HG02970 (cell line): Measurements from ENCODE around the gene DNAH8.
"Not testable (repeated sequence)": the region's sequence is repeated elsewhere in the genome, so short reads cannot be mapped to it uniquely, and the experiment has no call there.

Experiments
- ATAC-seq: cut with Tn5 transposase; IDR thresholded peaks from one replicate; pipeline ENCODE4 v1.9.1; 2021; ENCODE audit warnings: mild to moderate bottlenecking, moderate library complexity, moderate number of reproducible peaks; ENCODE audit not compliant: unreplicated experiment, low FRiP score

Gene DNAH8

DNA sequence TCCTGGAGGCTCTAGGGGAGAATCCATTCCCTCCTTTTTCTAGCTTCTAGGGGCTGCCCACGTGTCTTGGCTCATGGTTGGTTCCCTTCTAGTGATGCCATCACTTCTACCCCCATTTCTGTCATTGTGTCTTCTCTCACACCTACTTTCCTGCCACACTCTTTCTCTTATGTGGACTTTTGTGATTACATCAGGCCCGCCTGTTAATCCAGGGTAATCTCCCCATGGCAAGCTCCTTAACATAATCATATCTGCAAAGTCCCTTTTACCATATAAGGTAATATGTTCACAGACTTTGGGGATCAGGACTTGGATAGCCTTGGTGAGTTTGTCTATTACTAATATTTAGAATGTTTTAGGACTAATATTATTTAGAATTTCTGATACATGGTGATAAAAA, 111.9 kb downstream of the DNAH8 start:
- no peak for ATAC-seq

DNA sequence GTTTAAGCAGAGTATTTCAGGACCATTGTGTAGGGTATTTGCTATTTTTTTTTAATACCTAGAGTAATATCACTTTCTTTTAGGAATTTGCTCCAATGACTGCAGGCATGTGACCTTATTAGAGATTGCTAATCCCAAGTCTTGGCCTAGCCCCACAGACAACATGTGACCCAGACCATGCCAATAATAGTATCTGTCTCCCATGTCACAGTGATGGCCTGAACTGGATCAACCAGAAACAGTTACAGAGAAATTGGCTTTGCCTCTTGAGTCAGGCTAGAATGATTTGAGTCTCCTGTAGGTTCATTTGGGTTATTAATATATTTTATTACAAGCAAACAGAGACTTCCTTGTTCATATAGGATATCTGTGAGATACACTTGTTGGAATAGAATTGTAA, 116.8 kb downstream of the DNAH8 start:
- ATAC-seq = no peak

GRCh38 chr6:38833320-38833719, 118.2 kb downstream of the DNAH8 start:
- ATAC-seq = no peak

GRCh38 chr6:38836585-38836984, 121.5 kb downstream of the DNAH8 start:
- no peak for ATAC-seq

DNA sequence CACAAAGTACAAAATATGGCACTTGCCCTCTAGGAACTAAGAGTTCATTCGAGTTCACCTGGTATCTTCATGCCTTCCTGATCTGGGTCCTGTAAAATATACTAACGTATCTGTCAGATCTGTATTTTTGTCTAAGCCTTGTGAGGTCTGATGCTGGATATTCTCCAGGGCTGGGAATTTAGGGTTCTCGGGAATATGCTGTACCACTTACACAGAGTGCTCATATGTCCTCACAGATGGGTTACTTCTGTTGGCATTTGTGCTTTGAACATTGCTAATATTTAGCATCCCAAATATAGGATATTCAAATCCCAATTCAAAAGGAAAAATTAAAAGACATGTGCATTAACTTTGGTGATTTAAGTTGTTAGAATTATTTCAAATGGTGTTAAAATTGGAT, 122.0 kb downstream of the DNAH8 start:
- no peak for ATAC-seq

- ATAC-seq = no peak
These were observed 128.7 kb downstream of the DNAH8 start for GRCh38 chr6:38843798-38844197.

- no peak for ATAC-seq
These were observed 130.8 kb downstream of the DNAH8 start for GRCh38 chr6:38845931-38846330.

- ATAC-seq = no peak
These were observed 131.2 kb downstream of the DNAH8 start for GRCh38 chr6:38846361-38846760.

DNA sequence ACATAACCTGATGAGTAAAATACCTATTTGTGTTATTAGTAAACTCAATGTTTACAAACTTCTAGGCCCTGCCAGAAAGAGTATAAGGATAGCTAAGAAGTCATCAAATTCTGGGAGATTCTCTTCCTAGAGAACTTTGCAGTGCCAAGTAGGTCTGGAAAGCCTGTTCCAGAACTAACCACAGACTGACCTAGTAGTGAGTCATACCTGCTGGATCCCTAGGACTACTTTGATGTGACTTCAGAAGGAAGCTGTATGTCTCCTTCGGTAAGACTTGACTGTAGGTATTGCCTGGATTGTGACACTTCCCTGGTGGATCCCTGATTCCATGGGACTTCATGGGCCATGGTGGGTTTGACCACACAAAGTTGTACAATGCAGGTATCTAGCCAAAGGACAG, 131.7 kb downstream of the DNAH8 start:
- ATAC-seq = no peak

DNA sequence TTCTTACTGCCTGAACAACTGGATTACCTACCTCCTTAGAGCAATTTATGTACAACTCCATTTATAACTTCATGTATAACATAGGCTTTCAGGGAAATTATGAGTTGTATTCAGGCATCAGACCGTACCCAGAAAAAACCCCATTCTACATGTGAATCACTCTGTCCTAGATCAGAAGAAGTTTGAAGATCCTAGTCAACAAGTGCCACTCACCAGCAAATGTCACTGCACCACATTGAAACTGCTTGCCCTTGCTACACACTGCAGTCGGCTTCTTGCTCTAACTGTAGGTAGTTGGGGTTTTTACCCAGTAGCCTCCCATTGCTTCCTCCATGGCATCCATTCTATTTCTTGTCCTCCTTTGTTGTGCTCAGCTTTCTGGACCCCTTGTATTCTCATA, 132.4 kb downstream of the DNAH8 start:
- no peak for ATAC-seq

GRCh38 chr6:38848760-38849159, 133.6 kb downstream of the DNAH8 start:
- ATAC-seq = no peak

DNA sequence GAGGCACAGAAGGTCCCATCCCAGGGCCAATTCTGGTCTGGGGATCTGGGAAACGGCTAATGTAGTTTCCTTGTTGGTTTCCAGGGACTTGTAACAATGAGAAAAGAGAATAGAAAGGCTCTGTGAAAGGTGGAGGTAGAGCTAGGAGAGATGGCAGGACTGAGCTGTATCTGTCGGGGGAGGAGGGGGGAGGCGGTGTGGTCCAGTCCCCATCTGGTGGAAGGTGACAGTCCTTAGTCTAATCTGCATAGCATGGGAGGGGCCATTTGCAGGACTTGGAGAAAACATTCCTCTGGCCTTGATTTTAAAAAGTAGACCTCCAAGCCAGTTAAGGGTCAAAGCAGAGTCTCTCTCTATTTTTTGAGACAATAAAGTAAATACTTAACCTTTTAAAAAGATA, 137.1 kb downstream of the DNAH8 start:
- ATAC-seq = no peak

- no peak for ATAC-seq
These were observed 138.1 kb downstream of the DNAH8 start for GRCh38 chr6:38853236-38853635.

- ATAC-seq = no peak
These were observed 141.4 kb downstream of the DNAH8 start for GRCh38 chr6:38856492-38856891.

- ATAC-seq = no peak
These were observed 142.7 kb downstream of the DNAH8 start for GRCh38 chr6:38857815-38858214.

- ATAC-seq = no peak
These were observed 144.9 kb downstream of the DNAH8 start for GRCh38 chr6:38860041-38860440.

GRCh38 chr6:38861926-38862401, 146.9 kb downstream of the DNAH8 start:
- no peak for ATAC-seq

DNA sequence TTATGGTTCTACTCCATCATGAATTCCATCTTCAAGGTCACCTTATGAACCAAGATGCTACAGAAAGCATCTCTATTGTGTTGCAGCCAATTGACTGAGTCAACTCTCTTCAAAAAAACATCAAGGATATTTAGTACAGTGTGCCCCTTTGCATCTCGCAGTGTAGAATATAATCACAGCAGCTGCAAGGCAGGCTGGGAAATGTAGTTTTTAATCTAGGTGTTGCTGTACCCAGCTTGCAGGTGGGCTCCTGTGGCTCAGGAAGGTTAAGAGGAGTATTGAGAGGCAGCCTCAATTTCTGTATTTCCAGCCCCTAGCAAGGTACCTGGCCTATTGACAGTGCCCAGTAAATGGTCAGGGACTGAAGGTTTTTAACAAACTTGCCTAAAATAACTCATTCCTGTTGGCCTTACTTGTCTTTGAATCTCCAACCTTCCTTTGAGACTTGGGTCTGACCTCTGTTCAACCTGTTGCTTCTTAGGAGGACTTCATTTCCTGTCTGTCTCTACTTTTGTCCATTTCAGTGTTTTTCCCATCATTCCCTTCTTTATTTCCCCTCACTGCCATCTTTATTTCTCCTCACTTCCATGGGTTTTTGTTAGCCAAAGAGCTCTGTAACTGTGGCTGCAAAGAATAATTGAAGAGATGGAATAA, 150.5 kb downstream of the DNAH8 start:
- no peak for ATAC-seq

DNA sequence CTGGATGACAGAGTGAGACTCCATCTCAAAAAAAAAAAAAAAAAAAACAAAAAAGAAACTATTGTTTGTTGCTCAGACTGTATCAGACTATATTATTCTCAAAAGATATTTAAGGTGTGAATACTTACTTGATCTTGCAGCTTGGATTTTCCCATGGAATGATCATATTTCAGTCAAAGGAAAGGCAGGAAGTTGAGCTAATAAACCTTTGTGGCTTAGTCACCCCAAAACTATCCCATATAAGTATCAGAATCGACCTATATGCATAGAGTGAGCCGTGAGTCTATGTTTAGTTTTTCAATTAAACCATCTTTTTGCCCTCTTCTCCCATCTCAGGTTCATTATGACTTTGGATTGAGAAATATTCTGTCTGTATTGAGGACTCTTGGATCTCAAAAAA, 152.6 kb downstream of the DNAH8 start:
- no peak for ATAC-seq

DNA sequence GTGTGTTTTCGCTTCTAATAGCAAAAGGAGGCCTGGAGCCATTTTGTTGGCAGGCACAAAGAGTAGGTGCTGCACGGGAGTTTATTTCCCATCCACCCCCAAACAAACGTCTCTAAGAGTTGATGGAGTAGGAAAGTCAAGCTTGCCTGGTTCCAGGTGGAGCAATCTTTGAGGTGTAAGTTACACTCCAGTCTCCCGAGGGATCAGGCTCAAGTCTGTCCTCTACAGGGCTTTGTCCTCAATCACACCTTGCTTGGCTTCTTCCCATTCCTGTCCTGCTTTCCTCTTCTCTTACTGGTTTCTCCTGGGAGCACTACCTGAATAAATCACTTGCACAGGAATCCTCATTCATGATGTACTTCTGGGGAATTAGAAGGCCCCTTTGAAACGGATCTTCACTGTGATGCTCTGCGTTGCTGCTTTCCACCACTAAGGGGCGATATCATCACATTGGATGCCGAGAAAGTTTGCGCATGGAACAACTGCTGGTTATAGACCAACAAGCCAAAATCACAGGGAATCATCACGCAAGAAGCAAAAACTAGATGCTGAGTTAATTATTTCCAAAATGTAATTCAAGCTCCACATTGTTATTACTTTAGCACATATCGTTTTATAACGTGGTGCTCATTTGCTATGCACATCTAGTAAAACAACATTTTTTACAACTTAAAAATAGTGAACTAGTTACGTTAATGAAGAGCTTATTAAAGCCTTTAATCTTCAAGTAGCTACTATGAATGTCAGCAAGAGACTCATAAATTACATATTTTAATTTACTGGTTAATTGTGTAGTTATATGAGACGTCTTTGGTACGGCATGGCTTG, 156.8 kb downstream of the DNAH8 start:
- ATAC-seq = no peak

- no peak for ATAC-seq
These were observed 157.9 kb downstream of the DNAH8 start for GRCh38 chr6:38873001-38873400.

DNA sequence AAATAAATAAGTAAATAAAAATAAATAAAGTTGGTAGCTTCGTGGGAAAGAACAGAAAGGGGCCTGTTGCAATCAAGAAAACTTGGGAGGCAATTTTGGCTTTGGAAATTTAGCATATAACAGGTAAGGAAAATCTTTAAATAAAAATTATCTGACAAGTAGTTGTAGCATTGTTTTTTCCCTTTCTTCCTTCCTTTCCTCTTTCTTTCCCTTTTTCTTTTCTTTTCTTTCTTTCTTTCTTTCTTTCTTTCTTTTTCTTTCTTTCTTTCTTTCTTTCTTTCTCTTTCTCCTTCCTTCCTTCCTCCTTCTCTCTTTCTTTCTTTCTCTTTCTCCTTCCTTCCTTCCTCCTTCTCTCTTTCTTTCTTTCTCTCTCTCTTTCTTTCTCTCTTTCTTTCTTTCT, 158.7 kb downstream of the DNAH8 start:
- not testable (repeated sequence) for ATAC-seq
